ENCODE data around the gene DCAF11.

DCAF11 gene

DNA sequence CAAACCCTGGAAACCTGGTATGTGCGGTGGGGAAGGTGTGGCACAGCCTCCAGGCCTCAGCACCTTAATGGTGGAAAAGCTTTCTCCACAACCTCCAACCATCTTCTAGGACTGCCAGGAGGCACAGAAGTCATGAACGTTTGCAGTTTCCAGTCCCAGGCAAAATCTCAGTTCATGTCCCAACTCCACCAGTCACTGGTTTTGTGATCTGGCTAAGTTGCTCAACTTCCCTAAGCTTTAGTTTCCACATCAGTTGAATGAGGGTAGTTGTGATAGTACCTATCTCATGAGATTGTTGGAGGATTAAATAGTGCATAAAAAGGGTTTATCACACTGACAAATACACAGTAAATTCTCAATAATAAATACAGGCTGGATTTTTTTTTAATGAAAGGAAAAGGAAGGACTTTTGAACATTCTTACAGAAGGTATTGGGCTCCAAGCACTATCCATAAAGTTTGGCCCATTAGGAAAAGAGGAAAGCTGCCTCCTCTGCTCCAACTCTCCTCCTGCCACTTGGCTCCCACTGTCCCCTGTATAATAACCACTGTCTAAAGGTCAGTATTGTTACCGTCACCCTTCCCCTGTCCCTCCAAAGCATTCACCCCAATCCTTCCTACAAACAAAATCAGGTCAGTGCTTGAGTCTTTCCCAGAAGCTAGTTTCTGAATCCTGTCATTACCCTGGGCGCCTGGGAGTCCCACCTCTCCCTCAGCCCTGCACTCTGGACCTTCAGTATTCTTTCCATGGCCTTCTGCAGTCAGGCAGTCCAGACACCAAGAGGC, 14.2 kb upstream of the DCAF11 start:
- TF ChIP-seq ZNF70 (CRISPR knock-in tag; IDR thresholded peaks at IDR 0.05) (no peak), ISL1 (CRISPR knock-in tag; IDR thresholded peaks at IDR 0.05) (no peak), SNAI2 (CRISPR knock-in tag; IDR thresholded peaks at IDR 0.05) (no peak), GLIS3 (CRISPR knock-in tag; IDR thresholded peaks at IDR 0.05) (no peak), ZC3H10 (CRISPR knock-in tag; IDR thresholded peaks at IDR 0.05) (no peak), ESRRG (CRISPR knock-in tag; IDR thresholded peaks at IDR 0.05) (no peak), ZFP3 (CRISPR knock-in tag; IDR thresholded peaks at IDR 0.05) (no peak), ZFP30 (CRISPR knock-in tag; IDR thresholded peaks at IDR 0.05) (no peak), BACH2 (CRISPR knock-in tag; IDR thresholded peaks at IDR 0.05; ENCODE audit: borderline replicate concordance) (no peak)
- ATAC-seq: no peak

DNA sequence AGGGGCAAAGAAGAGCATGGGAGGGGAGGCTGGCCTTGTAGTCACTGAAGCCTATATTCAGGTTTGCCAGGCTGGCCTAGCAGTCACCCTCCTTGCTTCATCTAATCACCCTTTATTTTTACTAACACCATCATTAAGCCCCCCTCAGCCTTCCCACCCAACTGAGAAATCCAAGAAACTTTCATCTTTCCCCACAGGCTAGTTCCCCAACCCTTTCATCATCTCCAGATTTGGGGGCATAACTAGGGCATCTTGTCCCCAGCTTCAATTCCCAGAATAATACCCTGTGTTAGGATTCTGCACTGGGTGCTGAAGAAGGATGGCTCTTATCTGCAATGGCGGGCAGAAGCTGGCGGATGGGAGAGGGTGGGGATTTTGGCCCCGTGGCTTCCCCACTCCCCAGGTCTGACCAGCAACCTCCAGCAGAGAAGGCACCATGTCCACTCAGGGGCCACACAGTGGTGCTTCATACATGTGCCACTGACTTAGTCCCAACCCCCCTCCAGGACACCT, 13.5 kb upstream of the DCAF11 start:
- no peak for TF ChIP-seq BACH2 (CRISPR knock-in tag; IDR thresholded peaks at IDR 0.05; ENCODE audit: borderline replicate concordance)
- no peak for TF ChIP-seq RARB (CRISPR knock-in tag; IDR thresholded peaks at IDR 0.05)
- TF ChIP-seq, protein P1, sequence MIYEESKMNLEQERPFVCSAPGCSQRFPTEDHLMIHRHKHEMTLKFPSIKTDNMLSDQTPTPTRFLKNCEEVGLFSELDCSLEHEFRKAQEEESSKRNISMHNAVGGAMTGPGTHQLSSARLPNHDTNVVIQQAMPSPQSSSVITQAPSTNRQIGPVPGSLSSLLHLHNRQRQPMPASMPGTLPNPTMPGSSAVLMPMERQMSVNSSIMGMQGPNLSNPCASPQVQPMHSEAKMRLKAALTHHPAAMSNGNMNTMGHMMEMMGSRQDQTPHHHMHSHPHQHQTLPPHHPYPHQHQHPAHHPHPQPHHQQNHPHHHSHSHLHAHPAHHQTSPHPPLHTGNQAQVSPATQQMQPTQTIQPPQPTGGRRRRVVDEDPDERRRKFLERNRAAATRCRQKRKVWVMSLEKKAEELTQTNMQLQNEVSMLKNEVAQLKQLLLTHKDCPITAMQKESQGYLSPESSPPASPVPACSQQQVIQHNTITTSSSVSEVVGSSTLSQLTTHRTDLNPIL (CRISPR knock-in tag; IDR thresholded peaks at IDR 0.05; ENCODE audit: low read depth): no peak
- TF ChIP-seq ARNTL (CRISPR knock-in tag; IDR thresholded peaks at IDR 0.05; ENCODE audit: borderline replicate concordance, low read depth): no peak
- TF ChIP-seq PPARA (CRISPR knock-in tag; IDR thresholded peaks at IDR 0.05; ENCODE audit: borderline replicate concordance): no peak
- no peak for TF ChIP-seq ZNF70 (CRISPR knock-in tag; IDR thresholded peaks at IDR 0.05)
- no peak for TF ChIP-seq TOX (CRISPR knock-in tag; IDR thresholded peaks at IDR 0.05; ENCODE audit: borderline replicate concordance)
- no peak for TF ChIP-seq ZNF565 (CRISPR knock-in tag; conservative IDR thresholded peaks at IDR 0.05; ENCODE audit: low read depth)
- no peak for TF ChIP-seq CSDC2 (CRISPR knock-in tag; IDR thresholded peaks at IDR 0.05)
- TF ChIP-seq, protein P2, sequence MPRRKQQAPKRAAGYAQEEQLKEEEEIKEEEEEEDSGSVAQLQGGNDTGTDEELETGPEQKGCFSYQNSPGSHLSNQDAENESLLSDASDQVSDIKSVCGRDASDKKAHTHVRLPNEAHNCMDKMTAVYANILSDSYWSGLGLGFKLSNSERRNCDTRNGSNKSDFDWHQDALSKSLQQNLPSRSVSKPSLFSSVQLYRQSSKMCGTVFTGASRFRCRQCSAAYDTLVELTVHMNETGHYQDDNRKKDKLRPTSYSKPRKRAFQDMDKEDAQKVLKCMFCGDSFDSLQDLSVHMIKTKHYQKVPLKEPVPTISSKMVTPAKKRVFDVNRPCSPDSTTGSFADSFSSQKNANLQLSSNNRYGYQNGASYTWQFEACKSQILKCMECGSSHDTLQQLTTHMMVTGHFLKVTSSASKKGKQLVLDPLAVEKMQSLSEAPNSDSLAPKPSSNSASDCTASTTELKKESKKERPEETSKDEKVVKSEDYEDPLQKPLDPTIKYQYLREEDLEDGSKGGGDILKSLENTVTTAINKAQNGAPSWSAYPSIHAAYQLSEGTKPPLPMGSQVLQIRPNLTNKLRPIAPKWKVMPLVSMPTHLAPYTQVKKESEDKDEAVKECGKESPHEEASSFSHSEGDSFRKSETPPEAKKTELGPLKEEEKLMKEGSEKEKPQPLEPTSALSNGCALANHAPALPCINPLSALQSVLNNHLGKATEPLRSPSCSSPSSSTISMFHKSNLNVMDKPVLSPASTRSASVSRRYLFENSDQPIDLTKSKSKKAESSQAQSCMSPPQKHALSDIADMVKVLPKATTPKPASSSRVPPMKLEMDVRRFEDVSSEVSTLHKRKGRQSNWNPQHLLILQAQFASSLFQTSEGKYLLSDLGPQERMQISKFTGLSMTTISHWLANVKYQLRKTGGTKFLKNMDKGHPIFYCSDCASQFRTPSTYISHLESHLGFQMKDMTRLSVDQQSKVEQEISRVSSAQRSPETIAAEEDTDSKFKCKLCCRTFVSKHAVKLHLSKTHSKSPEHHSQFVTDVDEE (CRISPR knock-in tag; IDR thresholded peaks at IDR 0.05): no peak
- TF ChIP-seq, protein P3, sequence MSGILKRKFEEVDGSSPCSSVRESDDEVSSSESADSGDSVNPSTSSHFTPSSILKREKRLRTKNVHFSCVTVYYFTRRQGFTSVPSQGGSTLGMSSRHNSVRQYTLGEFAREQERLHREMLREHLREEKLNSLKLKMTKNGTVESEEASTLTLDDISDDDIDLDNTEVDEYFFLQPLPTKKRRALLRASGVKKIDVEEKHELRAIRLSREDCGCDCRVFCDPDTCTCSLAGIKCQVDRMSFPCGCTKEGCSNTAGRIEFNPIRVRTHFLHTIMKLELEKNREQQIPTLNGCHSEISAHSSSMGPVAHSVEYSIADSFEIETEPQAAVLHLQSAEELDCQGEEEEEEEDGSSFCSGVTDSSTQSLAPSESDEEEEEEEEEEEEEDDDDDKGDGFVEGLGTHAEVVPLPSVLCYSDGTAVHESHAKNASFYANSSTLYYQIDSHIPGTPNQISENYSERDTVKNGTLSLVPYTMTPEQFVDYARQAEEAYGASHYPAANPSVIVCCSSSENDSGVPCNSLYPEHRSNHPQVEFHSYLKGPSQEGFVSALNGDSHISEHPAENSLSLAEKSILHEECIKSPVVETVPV (CRISPR knock-in tag; IDR thresholded peaks at IDR 0.05): no peak
- TF ChIP-seq, protein P4, sequence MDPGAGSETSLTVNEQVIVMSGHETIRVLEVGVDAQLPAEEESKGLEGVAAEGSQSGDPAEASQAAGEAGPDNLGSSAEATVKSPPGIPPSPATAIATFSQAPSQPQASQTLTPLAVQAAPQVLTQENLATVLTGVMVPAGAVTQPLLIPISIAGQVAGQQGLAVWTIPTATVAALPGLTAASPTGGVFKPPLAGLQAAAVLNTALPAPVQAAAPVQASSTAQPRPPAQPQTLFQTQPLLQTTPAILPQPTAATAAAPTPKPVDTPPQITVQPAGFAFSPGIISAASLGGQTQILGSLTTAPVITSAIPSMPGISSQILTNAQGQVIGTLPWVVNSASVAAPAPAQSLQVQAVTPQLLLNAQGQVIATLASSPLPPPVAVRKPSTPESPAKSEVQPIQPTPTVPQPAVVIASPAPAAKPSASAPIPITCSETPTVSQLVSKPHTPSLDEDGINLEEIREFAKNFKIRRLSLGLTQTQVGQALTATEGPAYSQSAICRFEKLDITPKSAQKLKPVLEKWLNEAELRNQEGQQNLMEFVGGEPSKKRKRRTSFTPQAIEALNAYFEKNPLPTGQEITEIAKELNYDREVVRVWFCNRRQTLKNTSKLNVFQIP (CRISPR knock-in tag; IDR thresholded peaks at IDR 0.05; ENCODE audit: borderline replicate concordance, low read depth): no peak
- TF ChIP-seq ISL1 (CRISPR knock-in tag; IDR thresholded peaks at IDR 0.05): no peak
- TF ChIP-seq ZFP30 (CRISPR knock-in tag; IDR thresholded peaks at IDR 0.05): no peak
- TF ChIP-seq ZNF8 (CRISPR knock-in tag; IDR thresholded peaks at IDR 0.05): no peak
- no peak for TF ChIP-seq ZC3H10 (CRISPR knock-in tag; IDR thresholded peaks at IDR 0.05)

DNA sequence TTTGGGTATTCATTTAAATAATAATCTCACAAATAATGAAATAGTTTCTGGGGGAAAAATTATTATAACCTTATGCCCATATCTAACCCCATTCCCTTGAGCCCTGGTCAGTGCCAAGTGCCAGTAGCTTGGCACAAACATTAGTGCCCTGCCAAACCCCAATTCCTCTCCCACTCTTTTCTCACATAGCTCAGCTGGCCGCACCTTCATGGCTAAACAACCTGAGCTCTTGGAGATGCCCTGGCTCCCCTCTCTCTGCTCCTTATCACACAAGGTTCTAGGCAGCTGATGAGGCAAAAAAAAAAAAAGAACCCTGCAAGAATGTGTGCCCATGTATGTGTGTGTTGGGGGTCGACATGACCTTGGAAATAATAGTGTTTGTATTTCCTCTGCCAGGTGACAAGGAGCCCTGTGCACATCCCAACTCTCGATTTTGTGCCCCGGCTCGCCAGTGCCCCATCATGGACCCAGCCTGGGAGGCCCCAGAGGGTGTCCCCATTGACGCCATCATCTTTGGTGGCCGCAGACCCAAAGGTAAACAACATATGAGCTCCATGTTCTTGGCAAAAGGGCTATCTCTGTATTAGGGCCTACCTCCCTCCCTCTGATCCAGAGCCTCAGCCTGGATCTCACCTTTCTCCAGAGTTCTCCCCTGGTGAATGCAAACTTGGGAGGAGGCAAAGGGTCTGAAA, 12.1 kb upstream of the DCAF11 start:
- ATAC-seq: no peak
- TF ChIP-seq OSR1 (CRISPR knock-in tag; IDR thresholded peaks at IDR 0.05) (no peak), TCF4 (CRISPR knock-in tag; IDR thresholded peaks at IDR 0.05; ENCODE audit: borderline replicate concordance) (no peak), BACH2 (CRISPR knock-in tag; IDR thresholded peaks at IDR 0.05; ENCODE audit: borderline replicate concordance) (no peak), ZFP3 (CRISPR knock-in tag; IDR thresholded peaks at IDR 0.05) (no peak), ZNF565 (CRISPR knock-in tag; conservative IDR thresholded peaks at IDR 0.05; ENCODE audit: low read depth) (no peak), ARNTL (CRISPR knock-in tag; IDR thresholded peaks at IDR 0.05; ENCODE audit: borderline replicate concordance, low read depth) (no peak)
- TF ChIP-seq, protein P2 (CRISPR knock-in tag; IDR thresholded peaks at IDR 0.05): no peak

More for the DNA sequence above, 13.5 kb upstream of the DCAF11 start:
- no peak for ATAC-seq
